HK-2 (cell line): ENCODE measurements around the gene PDE5A.

Source experiments
- DNase-seq: peaks from one replicate; pipeline ENCODE4 v3.0.0-alpha.2; 2018; ENCODE audit not compliant: unreplicated experiment

The PDE5A gene

DNA sequence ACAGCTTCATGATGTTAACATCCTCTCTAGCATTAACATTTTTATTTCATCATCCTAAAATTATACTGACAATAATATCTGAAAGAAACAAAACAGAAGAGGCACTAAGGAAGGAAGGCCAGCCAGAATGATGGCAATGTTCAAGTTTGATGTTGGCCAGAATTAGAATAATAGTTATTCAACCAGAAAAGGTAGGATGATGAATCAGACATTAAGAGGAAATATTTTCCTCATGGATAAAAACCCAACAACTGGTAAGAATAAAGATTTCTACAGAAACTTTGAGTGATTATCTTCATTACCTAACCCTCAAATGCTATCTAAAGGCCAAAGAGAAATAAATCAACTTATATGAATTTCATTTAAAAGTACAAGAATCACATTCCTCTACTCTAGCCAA lies 105.2 kb downstream of the PDE5A start:
- DNase-seq, result no peak

DNA sequence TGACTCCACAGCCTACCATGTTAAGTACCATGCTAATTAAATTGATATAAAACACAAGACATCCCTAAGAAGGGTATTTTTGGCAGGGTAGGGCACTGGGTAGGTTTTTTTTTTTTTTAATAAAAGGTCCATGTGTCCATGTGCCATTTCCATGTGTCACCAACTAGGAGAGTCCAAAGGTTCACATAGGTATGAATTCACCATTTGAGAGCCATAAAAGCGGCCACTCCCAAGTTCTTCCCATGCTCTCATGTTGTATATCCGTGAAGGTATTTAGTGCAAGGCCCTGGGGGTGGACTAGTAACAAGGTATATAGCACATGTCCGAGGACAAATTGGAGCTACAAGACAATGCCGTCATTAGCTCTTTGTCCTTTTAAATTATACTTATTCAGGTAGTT lies 107.3 kb downstream of the PDE5A start:
- DNase-seq, result no peak

DNA sequence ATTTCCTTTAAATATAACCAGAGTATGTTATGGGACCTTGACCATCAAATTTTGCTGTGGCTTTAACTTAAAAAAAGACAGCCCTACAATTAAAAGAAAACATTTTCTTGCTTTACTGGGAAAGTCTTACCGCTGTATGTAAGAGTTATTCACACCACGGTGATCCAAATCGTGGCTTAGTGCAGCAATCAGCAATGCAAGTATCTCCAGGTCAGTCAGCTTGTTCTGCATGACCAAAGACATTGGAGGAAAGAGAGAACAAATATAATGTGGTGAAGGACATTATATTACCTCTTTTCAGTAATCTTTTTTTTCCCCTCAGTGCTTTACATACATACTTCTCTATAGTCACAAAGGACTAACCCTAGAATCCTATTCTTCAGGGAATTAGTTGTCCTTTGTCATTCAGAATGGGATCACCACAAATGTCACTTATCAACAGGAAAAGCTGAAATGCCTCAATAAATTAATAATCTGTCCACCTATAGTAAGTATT lies 109.6 kb downstream of the PDE5A start:
- DNase-seq, result no peak

DNA sequence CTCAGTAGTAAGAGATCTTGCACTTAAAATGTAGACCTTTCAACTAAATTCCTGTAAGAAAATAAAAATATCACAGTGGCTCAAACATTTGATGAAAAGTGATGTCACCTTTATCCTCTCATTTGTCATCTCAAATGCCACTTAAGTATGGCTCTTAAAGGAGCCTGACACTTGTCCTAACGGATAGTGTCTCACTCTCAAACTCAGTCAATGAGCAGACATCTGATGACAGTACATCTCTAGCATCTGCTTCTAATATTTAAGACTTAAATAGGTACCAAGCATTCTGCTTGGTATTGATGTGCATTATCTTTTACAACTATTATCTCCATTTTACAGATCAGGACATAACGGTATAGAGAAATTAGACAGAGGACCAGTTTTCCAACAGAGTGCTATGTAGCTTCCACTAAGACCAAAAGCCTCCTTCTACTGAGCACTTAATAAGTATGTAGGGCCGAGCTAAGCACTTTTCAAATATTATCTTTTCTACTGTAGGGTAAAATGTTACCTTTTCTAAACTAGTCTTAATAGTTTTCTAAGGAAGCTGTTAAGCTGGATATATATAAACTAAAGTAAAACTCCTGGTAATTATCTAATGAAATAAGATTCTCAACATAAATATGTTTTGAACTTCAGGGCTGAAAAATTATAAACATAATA lies 110.2 kb downstream of the PDE5A start:
- DNase-seq, result no peak

DNA sequence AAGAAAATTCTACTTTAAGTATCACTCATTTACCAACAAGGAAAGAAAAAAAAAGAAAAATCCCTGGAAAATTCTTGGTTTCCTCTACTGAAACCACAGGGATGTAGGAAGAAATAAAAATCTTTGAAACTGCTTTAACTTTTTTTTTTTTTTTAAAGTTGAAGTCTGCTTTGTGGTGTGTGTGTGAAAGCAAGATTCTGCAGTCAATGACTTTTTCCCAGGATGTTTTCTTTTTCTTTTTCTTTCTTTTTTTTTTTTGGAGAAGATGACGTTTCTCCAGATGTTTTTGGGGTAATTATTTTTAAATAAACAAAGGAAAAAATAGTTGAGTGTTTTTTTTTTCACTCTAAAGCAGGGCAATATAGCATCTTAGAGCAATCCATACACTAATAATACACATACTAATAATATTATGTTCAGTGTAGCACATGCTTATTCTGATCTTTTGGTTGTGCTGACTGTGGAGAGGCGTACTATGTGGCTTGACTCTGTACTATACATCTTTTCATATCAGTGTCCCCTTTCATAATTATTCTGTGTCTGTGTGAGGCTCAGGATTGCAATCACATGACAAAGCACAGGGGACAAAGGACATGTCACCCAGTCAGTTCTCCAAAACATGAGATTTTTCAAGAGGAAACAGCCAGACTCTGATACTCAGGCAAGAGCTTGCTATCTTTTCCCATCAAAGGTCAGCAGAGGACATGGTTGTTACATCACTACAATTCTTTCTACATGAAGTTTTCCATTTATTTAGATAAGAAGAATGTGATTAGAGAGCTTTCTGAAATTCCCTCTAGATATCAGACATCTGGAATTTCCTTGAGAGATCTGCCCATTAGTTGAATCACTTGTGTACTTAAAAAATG lies 111.0 kb downstream of the PDE5A start:
- DNase-seq, result no peak

DNA sequence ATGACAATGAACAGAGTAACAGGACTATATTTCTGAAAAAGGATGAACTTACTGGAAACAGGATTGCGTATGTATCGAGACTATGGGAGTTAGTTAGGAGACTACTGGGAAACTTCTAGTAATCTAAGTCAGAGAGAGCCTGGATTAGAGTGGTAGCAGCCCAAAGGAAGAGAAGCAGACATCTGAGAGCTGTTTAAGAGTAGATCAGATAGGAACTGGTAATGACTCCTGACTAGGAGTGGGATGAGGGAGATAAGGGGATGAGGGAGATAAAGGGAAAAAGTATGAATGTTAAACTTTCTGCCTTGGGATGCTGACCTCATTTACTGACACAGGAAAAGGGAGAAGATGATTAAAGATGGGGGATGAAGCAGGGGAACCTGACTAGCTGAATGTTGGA lies 116.2 kb downstream of the PDE5A start:
- DNase-seq, result no peak

DNA sequence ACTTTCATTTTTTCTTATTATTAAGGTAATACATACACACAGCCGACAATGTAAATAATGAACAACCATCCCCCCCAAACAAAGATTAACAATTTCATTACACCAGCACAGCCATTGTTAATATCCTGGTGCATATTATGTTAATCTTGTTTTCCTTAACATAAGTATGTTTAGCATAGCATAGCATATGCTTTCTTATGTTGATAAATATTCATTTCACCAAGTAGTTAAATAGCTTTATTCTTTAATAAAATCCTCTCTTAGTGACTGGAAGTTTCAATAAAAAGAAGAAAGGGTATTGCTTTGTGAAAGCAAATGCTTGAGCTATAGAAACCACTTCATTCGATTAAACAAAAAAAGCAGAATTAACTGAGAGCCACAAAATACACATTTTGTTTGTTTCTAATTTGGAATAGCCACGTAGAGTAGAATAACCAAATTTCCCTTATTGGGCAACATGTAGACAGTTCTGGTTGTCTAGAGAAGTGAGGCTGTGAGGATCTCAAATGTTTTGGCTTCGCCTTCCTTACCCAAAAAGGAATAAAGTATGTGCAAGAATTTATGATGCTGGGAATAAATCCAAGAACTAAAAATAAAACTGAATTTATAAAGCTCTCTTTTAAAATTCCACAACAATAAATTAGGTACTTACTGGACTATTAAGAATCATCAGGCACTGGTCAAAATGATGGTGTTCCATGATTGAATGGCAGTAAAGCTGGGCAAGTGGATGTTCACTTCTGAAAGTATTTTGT lies 118.0 kb downstream of the PDE5A start:
- no peak for DNase-seq

DNA sequence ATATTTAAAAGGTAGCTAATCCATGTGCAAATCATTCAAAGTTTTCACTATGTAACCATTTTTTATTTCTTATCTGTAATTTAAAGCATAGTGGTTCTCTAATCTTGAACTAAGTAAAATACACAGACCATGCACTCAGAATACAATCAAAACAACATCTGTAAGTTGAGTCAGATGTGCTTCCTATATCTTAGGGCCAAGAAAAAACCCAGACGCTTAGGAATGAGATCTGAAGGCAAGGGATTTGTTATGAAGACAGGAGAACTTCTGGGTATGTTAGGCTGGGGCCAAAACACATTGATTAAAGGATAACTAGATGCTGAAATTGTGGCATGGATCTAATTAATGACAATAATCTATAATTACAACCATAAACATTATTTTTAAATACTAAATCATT lies 120.3 kb downstream of the PDE5A start:
- DNase-seq, result no peak

DNA sequence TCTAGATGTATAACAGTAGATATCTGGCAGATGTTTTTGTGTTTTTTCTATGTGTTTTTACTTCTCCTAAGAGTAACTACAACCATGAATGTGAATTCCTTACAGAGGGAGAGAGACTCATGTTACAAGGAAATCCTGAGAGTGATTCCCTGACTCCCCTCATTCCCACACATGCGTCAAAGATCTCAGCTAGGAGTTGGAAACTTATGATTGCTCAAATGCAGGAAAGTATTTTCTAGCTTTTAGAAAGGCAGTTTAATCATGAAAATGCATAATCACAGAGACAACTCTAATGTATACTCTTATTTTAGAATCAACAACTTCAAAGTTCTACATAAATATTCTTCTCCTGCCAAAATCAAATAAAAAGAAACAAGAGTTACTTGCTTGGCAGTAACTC lies 121.8 kb downstream of the PDE5A start:
- no peak for DNase-seq

DNA sequence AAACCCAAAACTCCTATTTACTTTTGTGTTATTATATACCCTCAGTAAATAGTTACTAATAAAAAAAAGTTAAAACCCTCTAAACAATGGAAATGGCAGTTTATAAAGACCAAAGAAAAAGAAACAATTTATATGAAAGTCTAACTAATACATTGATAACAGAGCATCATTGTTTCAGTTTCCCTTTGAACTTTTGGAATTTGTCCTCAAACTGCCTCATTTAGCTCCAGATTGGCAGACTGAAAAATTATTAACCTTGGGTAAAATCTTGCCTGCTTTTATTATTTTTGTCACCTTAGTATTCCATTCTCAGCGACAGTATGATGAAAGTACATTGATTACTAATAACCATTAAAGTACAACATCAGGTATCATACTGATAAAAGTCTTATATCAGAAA lies 124.0 kb downstream of the PDE5A start:
- DNase-seq, result no peak

DNA sequence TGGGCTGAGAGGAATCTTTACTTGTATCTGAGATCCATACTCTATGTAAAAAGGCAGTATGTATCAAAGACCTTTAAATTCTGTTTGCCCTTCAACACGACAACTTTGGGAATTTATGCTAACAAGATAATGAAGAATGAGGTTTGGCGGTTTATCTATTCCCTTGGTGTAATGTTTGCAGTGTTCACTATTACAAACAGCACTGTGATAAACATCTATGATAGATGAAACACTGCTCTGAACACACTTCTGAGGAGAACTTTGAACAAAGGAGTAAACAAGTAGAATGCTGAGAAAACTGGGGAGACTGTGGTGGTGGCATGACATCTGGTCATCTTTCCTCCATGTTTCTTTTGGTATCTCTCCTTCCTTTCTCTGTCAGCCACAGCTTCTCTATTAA lies 126.9 kb downstream of the PDE5A start:
- DNase-seq, result no peak

DNA sequence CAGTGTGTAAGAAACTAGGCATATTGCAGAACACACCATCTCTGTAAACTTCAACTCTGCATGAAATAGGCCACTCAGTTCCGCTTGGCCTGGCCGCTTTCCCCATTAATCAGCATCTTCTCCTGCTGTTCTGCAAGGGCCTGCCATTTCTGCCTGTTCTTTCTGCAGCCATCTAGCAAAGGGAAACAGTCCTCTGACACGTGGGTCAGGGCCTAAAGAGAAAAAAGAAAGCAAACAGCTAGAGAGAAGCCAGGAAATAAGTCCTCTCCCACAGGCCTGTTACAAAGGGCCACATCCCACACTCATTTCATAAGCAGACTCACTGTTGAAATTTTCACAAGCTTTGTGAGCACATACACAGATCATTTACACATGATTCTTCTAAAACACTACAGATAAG lies 130.1 kb downstream of the PDE5A start:
- no peak for DNase-seq

DNA sequence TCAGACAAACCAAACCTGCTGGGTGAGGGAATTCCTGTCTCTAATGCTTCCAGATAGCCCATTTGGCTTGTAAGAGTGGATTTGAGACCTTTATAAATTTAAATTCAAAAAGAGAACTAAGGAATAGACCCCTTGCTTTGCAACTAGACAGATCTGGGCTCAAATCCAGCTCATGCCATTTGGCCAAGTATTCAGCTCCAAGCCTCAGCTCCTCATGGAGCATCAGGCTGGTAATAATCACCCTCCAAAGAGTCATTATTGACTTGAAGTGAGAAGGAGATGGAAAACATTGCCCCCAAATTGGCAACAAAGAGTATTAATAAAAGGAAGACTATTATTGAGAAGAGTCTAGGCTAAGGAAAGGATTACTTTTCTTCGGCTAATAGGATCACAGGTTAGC lies 134.7 kb downstream of the PDE5A start:
- DNase-seq, result no peak

DNA sequence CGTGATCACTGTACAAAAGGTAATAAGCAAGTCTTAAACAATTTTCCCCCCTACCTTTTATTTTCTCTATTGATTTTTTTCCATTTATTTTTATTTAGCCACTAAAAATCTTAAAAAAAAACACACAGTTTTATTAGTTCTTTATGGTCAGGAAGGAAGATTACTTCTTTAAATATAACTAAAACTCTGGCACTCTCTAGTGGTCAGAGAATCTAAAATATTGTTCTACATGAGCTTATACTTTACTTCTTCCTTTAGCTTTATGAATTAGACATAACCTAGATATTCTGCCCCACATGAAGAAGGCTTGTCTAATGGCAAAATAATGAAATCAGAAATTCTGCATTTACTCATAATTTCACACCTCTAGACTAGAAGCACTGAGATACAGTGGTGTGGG lies 135.2 kb downstream of the PDE5A start:
- DNase-seq, result no peak

DNA sequence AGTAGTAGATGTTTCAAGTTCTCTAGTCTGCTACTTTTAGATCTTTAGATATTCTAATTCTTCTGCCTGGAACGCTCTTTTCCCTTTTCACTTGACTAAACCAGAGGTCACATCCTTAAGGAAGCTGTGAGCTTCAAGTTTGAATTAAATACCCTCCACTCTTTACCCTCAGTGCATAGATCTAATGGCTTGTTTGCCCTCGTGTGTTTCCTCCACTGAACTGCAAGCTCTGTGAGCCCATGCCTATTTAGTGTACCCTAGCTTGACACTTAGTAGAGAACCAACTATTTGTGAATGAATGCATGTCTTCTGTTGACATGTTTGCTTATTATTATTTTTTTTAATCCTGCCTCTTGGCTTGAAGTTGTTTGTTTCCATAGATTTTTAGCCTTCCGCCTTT lies 138.3 kb downstream of the PDE5A start:
- no peak for DNase-seq

DNA sequence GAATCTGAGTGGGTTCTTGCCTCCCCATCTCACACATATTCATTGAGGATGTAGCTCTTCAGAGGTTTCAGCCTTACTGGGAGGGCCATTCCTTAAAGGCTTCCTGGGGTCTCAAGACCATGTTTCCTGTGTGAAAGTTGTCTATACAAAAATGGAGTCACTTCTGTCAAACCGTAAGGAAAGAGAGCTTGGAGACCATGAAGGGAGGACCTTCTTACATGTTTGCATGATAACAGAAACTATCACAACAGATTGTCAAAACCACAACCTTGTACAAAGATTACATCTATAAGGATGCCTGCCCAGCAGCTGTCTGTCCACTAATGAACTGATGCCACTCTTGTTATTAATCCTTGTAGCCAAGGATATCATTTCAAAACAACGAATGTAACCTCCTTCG lies 139.3 kb downstream of the PDE5A start:
- no peak for DNase-seq

DNA sequence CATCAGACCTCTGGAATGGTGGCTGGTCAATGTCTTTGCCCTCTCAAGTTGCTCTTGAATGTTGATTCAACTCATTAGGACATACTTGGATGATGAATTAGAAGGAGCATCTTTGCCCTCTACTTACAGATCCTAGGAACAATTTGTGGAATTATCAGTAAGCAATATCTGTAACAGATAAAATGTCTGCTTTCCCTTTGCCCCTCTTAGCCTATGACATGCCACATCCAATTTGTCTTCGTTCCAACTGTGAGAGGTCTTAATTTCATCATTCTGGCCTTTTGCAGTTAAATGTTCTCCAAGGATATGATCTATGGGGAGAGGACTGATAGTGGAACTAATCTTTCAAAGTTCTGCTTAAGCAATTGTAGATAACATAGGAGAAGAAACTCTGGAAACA lies 148.3 kb downstream of the PDE5A start:
- DNase-seq, result no peak

DNA sequence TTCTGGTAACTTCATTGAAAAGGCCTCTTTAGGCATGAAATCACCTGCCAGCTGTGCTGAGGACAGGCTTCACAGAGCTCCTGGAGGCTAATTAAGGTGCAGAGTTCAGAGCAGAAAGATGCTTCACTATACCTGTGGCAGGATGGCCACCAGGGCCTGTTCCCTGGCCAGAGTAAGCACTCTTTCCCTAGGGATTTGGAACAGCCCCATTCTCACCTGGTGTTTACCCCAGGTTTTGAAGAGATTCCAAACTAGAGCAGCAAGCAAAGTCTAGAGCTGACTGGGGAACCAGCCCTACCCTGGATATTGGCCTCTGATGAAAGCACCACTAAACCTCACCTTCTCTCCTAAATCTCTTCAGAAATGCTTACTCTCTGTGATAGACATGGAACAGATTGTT lies 148.8 kb downstream of the PDE5A start:
- no peak for DNase-seq

DNA sequence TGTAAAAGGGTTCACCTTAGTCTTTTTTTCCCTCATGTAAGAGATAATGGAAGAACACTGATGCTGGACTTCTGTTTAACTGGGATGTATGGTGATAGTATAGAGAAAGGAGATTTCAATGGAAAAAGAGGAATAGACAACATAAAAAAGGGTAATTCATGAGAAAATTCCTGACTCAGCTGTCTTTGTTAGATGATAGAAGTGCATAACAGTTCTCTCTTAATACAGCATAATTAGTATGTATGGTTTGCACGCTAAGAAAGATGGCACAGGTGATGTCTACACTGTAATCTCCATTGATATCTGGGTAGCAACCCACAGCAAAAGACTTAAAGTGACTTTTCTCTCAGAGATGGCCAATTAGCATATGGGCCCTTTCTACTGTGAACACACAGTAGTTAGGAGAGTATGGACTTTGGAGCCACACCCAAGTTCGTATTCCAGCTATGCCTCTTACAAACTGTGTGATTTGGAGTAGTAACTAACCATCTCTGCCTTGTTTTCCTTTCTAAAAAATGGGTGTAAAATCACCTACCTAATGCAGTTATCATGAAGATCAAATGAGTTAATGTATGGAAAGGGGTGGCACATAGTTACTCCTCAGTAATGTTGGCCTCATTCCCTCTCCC lies 149.3 kb downstream of the PDE5A start:
- no peak for DNase-seq

DNA sequence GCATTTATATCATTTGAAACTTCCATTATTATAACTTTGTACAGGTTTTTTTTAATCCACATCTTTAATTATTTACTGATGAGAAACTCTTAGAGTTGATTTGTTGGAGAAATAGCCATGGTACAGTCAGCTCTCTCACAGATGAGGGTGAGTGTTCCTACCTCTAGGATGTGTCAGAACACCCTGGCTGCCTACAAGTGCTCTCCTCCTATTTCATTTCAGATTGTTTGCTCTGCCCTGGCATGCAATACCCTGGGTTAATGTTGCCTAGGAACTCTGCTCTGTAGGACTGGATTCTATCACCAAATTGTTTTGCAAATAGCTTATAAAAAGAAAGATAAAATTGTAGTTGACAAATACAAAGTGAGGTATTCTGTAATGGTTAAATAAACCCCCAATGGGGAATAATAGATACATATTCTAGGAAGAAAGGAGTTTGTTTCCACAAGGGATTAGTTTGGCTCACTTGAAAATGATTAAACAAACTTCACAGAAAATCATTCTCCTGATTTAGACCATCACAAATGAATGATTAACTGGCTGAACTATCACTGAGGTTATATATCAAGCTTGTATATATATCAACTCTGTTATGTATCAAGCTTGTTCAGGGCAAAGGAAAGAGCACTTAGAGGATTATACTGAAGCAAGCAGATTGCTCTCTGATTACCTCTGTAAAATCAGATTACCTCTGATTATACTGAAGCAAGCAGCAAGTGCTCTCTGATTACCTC lies 150.0 kb downstream of the PDE5A start:
- DNase-seq, result peak; percentile 30

DNA sequence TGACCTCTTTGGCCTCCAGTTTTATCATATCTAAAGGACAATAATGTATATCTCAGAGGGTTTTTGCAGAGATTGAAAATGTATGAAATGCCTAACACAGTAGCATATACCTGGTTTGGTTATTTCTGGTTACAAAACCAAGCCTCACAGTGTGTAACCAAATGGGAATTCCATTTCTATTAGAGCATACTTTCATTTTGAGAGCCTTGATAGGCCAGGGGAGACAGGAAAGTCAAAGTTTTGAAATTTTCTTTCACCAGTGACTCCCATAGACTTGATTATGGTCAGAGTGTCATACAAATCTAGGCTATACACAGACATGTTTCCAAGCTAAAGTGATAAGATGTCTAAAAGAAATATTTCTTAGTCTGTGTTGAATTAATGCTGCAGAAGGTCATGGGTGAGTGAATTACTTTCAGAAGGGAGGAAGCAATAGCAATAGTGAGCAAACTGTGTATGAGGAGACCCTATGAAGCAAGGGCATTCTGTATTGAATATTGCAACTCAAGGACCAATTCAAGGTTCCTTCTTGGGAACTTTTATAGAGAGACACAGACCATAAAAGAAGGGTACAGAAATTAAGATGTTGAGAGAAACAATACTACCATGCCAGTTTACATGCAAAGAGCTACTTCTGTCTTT lies 151.1 kb downstream of the PDE5A start:
- no peak for DNase-seq
